IPS-18c (cell line): ENCODE measurements around the gene CTSZ.
"Not testable (repeated sequence)": the region's sequence is repeated elsewhere in the genome, so short reads cannot be mapped to it uniquely, and the experiment has no call there.

ENCODE experiments used
- H3K4me3 ChIP-seq: 2 replicates; pipeline ENCODE4 v1.7.0; 2013; ENCODE audit warnings: low read depth, mild to moderate bottlenecking, low read length, moderate library complexity; ENCODE audit not compliant: insufficient read depth
- H3K9me3 ChIP-seq: one replicate; pipeline ENCODE4 v1.6.1; 2013; ENCODE audit warnings: mild to moderate bottlenecking, low read length, moderate library complexity; ENCODE audit not compliant: control insufficient read depth, insufficient read depth

CTSZ gene

DNA sequence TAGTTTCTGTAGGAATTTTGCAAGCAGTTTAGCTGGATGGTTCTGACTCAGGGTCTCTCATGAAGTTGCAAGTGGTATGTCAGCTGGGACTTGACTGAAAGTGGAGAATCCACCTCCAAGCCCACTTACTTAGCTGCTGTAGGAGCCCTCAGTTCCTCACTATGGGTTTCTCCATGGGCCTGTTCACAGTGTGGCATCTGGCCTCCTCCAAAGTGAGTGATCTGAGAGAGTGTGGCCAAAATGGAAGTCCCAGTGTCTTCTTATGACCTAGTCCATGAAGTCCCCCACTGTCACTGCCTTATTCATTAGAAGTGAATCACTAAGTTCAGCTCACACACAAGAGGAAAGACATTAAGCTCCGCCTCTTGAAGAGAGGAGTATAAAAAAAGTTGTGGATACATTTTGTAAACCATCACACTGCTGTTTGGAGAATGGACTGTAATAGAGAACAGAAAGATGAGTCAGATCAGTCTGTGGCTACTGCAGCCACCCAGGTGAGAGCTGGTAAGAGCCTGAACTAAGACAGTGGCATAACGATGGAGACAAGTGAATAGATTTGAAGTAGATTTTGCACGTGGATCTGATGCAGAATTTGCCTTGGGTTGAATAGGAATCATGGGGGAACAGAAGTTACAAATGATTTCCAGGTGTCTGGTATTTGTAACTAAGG, 30.9 kb downstream of the CTSZ start:
- Histone ChIP-seq H3K9me3 (no peaks in the 10 kb centered on the region), H3K4me3 (no peak overlapping the region)

DNA sequence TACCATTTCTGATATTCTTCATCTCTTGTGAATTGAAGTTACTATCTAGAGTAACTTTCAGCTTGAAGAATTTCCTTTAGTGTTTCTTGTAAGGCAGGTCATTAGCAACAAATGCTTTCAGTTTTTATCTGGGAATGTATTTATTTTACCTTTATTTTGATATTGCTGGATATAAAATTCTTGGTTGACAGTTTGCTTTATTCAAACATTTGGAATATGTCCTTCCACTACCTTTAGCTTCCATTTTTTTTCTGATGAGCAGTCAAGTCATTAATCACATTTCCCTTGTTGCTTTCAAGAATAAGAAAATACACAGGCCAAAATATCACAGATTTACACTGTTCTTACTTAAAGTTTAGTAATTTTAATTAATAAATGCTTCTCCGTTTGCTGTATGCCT, 31.7 kb downstream of the CTSZ start:
- Histone ChIP-seq H3K9me3 (no peaks in the 10 kb centered on the region), H3K4me3 (no peak overlapping the region)

DNA sequence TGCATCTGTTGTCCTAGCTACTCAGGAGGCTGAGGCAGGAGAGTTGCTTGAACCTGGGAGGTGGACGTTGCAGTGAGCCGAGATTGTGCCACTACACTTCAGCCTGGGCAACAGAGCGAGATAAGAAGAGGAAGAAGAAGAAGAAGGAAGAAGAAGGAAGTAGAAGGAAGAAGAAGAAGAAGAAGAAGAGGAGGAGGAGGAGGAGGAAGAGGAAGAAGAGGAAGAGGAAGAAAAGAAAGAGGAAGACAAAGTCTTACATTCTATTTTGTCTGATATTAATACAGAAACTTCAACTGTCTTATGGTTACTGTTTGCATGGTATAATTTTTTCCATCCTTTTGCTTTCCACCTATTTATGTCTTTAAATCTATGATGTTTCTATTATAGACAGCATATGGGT, 33.2 kb downstream of the CTSZ start:
- no peak overlapping the region for H3K4me3 ChIP-seq
- no peaks in the 10 kb centered on the region for H3K9me3 ChIP-seq

DNA sequence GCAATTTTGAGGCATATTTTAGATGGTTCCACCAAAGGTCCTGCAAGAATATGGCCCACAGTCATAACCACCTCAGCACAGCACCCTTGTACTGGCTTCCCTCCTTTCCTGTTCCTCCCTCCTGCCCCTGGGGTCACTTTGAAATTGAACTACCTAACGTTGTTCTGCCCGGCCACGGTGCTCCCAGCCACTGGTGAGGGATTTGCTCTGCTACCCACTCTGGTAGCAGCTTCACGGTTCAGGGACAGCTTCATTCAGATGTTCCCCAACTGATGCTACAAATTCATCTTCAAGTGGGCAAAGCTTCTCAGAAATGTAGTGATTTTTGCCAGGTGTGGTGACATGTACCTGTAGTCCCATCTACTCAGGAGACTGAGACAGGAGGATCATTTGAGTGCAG, 33.9 kb downstream of the CTSZ start:
- Histone ChIP-seq H3K4me3 (no peak overlapping the region), H3K9me3 (no peaks in the 10 kb centered on the region)

DNA sequence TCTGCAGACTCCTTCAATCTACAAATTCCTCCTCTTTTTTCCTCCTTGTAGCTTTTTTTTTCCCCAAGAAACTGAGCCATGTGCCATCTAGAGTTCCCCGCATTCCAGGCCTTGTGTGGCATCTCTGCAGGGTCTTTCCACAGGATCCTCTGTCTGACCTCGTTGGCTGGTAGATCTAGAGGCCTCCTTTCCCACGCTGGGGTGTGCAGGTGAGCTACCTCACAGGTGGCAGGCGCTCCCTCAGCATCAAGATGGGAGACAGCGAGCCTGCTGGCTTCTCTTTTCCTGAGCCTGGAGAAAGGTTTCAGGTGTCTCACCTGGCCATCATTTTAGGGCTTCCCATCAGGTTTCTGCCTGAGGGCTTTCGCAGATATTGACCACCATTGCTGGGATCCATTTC, 35.6 kb downstream of the CTSZ start:
- H3K9me3 ChIP-seq = no peaks in the 10 kb centered on the region
- H3K4me3 ChIP-seq = no peak overlapping the region

DNA sequence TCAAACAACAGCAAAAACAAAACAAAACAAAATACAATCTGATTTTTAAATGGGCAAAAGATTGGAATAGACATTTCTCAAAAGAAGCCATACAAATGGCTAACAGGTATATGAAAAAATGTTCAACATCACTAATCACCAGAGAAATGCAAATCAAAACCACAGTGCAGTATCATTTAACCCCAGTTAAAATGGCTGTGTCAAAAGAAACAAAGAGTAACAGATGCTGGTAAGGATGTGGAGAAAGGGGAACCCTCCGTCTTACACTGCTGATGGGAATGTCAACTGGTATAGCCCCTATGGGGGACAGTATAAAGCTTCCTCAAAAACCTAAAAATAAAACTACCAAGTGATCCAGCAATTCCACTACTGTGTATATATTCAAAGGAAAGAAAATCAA, 36.9 kb downstream of the CTSZ start:
- H3K9me3 ChIP-seq = no peaks in the 10 kb centered on the region
- H3K4me3 ChIP-seq = no peak overlapping the region

DNA sequence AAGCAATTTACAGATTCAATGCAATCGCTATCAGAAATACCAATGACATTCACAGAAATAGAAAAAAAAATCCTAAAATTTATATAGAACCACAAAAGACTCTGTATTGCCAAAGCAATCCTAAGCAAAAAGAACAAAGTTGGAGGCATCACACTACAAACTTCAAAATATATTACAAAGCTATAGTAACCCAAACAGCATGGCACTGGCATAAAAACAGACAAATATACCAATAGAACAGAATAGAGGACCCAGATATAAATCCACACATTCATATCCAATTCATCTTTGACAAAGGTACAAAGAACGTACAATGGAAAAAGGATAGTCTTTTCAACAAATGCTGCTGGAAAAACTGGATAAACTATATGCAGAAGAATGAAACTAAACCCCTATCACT, 37.6 kb downstream of the CTSZ start:
- Histone ChIP-seq H3K4me3 (no peak overlapping the region), H3K9me3 (no peaks in the 10 kb centered on the region)

DNA sequence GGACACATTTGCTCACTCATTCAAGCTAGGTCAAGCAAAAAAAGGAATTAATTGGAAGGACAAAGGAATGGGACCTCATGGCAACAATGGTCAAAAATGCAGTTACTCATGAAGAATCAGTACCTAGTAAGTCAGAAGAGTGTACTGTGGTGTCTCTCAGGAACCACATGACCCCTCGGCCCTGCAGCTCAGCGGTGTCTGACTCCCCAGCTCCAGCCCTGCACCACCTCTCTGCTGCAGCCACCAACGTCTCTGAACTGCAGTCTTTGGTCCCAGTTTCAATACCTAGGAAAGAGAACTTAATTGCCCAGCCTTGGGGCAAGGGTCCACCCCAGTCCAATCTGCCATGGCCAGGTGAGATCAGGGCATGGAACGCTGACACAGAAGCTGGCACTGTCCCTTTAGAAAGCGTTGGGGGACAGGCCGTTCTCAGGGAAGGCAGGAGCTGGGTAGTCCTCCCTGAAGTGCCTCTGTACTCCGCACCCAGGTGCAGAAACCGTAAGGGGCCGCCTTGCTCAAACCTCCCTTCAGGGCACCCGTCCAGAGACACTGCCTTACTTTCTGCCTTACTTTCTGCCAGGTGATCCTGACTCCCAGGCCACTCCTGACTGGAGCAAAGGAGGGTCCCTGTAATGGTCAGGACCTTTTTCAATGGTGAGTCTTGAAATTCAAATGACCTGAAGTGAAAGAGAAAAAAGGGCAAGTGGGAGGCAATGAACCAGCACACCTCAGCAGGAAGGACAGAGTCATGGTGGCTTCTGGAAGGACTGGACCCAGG, 39.2 kb downstream of the CTSZ start:
- H3K4me3 ChIP-seq = no peak overlapping the region
- no peaks in the 10 kb centered on the region for H3K9me3 ChIP-seq

GRCh38 chr20:58965270-58966064, 41.6 kb downstream of the CTSZ start:
- H3K9me3 ChIP-seq = no peaks in the 10 kb centered on the region
- no peak overlapping the region for H3K4me3 ChIP-seq

DNA sequence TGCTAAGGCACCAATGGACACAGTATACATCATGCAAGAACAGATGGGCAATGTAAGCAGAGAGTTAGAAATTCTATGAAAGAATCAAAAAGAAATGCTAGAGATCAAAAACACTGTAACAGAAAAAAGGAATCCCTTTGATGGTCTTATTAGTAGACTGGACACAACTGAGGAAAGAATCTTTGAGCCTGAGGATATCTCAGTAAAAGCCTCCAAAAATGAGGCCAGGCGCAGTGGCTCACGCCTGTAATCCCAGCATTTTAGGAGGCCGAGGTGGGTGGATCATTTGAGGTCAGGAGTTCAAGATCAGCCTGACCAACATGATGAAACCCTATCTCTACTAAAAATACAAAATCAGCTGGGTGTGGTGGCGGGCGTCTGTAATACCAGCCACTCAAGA, 43.1 kb downstream of the CTSZ start:
- H3K9me3 ChIP-seq, H3K4me3 ChIP-seq: not testable (repeated sequence)

DNA sequence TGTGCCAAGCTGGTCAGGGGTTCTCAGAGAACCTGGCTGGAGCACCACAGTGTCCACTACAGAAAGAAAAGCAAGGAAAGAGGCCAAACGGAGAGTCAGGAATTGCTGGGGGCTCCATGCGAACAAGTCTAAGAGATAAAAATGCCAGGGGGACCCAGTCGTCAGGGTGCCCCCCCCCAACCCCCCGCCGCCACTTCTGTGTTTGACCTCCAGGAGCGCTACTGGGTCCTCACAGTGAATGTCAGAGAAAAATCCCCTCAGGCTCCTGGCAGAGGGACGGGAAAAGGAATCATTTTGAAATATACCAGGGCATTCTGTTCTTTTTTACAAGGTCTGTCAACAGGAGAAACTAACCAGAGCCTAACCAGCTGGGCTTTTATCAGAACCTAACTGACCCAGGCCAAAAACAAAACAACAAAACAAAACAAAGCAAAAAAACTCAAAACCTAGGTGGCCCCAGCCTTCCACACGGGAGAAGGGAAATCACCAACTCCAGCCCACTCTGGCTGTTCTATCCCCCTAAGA, 43.9 kb downstream of the CTSZ start:
- Histone ChIP-seq H3K9me3 (no peaks in the 10 kb centered on the region), H3K4me3 (no peak overlapping the region)

GRCh38 chr20:58959652-58960051, 47.4 kb downstream of the CTSZ start:
- Histone ChIP-seq H3K9me3 (no peaks in the 10 kb centered on the region), H3K4me3 (no peak overlapping the region)

GRCh38 chr20:58956078-58956477, 51.0 kb downstream of the CTSZ start:
- H3K4me3 ChIP-seq = no peak overlapping the region

DNA sequence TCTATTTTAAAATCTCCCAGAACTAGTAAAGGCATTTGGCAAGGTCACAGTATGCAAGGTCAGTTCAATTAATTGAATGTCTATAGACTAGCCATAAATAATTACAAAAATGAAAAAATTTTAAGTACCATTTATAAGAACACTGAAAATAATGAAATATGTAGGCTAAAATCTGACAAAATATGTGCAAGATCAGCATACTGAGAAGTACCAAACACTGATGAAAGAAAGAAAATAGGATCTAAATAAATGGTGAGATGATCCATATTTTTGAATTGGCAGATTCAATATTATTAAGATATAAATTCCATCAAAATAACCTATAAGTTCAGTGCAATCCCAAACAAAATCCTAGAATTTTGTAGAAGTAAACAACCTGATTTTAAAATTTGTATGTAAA, 54.0 kb downstream of the CTSZ start:
- no peaks in the 10 kb centered on the region for H3K9me3 ChIP-seq

More at GRCh38 chr20:58956078-58956477, 51.0 kb downstream of the CTSZ start:
- H3K9me3 ChIP-seq = no peaks in the 10 kb centered on the region

DNA sequence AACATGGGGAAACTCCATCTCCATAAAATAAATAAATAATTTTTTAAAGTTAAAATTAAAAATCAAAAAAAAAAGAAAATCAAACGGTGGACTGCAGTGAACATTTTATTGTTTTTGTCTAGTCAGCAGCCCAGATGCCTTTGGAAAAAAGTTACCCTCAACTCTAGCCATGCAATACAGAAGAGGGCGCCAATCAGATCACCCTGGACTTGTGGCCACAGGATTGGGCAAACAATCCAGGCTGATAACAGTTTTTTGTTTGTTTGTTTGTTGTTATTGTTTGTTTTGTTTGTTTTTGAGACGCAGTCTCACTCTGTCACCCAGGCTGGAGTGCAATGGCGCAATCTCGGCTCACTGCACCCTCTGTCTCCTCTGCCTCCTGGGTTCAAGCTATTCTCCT, 56.5 kb downstream of the CTSZ start:
- no peaks in the 10 kb centered on the region for H3K9me3 ChIP-seq
- no peak overlapping the region for H3K4me3 ChIP-seq

More for the DNA sequence above, 54.0 kb downstream of the CTSZ start:
- H3K4me3 ChIP-seq = no peak overlapping the region

GRCh38 chr20:58947797-58948388, 59.2 kb downstream of the CTSZ start:
- H3K4me3 ChIP-seq, H3K9me3 ChIP-seq: not testable (repeated sequence)

DNA sequence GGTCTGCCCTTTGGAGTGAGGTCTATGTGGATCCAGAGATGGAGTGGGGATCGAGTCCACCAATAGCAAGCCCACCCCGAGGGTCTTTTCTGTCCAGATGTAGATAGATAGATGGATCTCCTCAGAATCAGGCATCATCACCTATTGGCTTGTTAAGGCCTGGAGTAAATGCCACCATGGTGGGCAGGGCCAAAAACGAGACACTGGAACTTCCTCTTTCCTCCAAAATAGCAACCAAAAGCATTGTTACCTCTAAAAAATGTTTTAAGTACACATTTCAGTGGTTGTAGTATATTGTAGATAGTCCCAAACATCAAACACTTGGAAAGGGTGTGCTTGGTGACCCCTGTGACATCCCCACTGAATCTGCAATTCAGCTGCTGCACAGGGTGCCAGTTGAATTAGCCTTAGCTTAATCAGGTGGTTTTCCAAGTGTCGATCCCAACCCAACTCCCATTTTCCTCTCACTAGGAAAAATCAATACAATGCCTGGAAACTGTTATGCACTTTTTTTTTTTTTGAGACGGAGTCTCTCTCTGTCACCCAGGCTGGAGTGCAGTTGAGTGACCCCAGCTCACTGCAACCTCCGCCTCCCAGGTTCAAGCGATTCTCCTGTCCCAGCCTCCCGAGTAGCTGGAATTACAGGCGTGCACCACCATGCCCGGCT, 61.0 kb downstream of the CTSZ start:
- Histone ChIP-seq H3K9me3 (no peaks in the 10 kb centered on the region), H3K4me3 (no peak overlapping the region)
